Cerebellar nuclear complex (tissue), 1 donor: Measurements from ENCODE around the gene MSI2.

Experiments
- DNase-seq, 2 experiments: peaks; one replicate each; lab custom pipeline; 2025; lab: John Stamatoyannopoulos, UW

MSI2 gene

GRCh38 chr17:57440522-57441269 lies 184.4 kb downstream of the MSI2 start:
- DNase-seq: peak in 1 of 2 experiments; percentile 51

DNA sequence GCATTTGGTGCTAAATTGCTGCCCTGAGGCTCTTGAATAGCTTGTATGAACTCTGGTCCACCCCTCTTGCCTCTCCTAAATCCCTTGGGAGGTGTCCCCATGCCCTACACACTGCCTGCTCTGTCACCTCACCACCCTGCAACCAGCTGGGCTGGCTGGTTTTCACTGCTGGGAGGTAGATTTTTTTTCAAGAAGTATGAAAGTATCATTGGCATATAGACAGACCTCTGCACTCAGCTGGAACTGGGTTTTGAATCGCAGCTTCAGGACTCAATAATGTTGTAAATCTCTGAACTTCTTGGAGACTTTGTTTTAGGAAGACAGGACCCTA lies 184.9 kb downstream of the MSI2 start:
- DNase-seq: no peak

- DNase-seq: no peak
Measured at GRCh38 chr17:57442401-57442823, 186.1 kb downstream of the MSI2 start.

GRCh38 chr17:57442914-57443571 lies 186.7 kb downstream of the MSI2 start:
- DNase-seq: no peak

- DNase-seq: no peak
Measured at GRCh38 chr17:57443781-57444180, 187.5 kb downstream of the MSI2 start.

GRCh38 chr17:57444682-57445450 lies 188.5 kb downstream of the MSI2 start:
- DNase-seq: no peak

GRCh38 chr17:57445772-57446472 lies 189.6 kb downstream of the MSI2 start:
- DNase-seq: no peak

DNA sequence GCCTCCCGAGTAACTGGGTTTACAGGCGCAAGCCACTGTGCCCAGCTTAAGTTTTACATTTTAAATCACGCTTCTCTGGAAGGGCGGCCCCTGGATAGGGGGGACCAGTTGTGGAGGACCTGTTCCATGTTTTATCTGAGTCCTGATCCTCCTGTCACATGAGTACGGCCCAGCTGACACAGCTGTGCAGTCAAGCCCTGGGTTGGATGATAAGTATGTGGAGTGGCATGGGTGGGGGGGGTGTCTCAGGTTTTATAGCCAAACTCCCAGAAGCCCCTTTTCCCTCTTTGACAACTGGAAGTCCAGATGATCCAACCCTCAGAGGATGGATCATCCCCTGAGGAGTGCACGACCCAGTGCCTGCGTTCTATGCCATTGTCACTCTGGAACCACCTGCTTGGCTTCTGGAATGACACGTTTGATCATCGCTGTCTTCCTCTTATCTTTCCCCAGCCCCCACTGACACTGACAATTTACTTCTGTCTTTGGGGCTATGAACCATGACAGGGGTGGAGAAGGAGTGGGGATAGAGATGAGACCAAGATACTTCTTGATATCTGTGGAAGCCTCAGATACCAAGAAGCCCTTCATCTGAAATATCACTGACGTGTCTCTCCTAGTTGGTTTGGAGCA lies 191.2 kb downstream of the MSI2 start:
- DNase-seq: no peak

GRCh38 chr17:57447990-57448758 lies 191.9 kb downstream of the MSI2 start:
- no peak for DNase-seq

DNA sequence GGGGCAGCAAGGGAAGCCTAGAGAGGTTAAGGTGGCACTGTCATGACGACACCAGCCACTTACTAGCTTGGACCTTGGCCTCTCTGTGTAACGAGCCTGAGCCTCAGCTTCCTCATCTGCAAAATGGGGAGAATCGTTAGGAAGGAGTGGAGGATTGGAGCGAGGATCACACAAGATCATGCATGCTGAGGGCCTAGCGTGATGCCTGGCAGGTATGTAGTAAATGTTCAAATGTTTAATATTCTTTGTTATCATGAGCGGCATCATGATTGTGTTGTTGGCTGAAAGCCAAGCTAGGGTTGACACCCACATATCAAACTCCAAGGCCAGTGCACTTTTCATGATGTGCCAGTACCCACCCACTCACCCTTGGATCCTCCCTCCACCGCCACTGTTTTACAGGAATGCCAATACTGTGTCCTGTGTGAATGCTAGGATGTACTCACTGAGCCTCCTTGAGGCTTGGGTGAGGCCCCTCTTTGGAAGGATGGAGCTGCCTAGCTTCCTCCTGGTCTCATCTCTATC lies 192.5 kb downstream of the MSI2 start:
- DNase-seq: no peak

GRCh38 chr17:57451191-57451590 lies 194.9 kb downstream of the MSI2 start:
- DNase-seq: no peak

- no peak for DNase-seq
Measured at GRCh38 chr17:57451643-57452042, 195.3 kb downstream of the MSI2 start.

GRCh38 chr17:57453841-57454425 lies 197.6 kb downstream of the MSI2 start:
- no peak for DNase-seq

DNA sequence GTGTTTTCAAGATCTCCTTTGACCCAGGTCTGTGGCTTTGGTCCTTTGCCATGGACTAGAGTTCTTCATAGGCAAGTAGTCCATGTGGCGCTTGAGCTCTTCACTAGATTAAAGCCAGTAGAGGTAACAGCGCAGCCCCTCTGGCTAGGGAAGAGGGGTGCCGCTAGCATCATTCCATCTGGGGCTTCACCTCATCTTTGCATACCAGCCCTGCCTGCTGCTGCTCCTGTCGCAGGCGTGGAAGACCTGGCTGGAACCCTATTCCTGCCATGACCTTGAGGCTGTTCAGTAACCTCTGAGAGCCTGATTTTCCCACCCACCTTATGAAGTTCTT lies 198.4 kb downstream of the MSI2 start:
- no peak for DNase-seq

GRCh38 chr17:57455063-57455914 lies 199.0 kb downstream of the MSI2 start:
- DNase-seq: no peak

GRCh38 chr17:57456622-57457021 lies 200.3 kb downstream of the MSI2 start:
- no peak for DNase-seq

DNA sequence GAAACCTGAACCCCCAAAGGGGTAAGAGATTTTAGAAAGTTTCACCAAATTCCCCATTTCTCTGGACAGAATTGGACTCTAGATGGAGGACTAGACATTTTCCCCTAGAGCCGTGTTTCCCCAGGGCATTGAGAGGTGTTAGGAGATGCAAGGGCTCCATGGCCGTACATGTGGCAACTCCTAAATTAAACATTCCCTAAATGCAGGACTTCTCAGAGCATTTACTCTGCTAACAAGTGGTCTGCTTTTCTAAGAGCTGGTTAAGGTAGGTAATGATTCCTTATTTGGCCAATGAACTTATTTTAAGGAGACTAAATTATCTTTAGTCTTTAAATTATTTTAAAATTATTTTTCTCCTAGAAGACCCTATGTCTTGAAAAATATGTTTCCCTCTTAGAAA lies 200.9 kb downstream of the MSI2 start:
- DNase-seq: no peak

DNA sequence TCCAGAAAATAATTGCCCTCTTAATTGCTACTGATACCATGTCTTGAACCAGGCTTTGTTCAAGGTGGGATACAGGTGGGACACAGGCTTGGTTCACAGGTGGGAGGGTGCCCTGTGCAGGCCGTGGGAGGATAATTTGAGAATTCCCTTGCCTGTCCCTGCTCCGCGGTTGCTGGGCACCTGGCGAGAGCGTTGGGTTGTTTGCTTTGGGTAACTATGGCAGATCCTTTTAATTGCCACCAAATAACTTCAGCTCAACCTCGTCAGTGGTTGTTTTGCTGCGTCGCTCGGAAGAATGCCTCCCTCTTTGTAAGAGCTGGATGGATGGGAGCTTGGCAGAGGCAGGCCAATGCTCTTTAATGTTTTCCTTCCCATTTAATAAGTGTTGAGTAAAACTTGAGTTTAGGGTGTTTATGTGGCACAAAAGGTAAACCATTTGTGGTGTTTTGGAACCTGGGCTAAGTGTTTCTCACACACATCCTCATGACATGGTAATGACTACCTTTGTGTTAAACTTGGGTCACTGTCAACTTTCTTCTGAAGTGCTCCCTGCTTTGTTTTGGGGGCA lies 202.5 kb downstream of the MSI2 start:
- no peak for DNase-seq

- DNase-seq: no peak
Measured at GRCh38 chr17:57459286-57459915, 203.1 kb downstream of the MSI2 start.
